HG02571 (cell line): ENCODE data around the gene SLC38A4.
"Not testable (repeated sequence)": the region's sequence is repeated elsewhere in the genome, so short reads cannot be mapped to it uniquely, and the experiment has no call there.

ENCODE experiments used
- ATAC-seq: cut with Tn5 transposase; IDR thresholded peaks from one replicate; pipeline ENCODE4 v1.9.1; 2021; ENCODE audit warnings: mild to moderate bottlenecking, moderate library complexity; ENCODE audit not compliant: unreplicated experiment

Gene SLC38A4

GRCh38 chr12:46825591-46826414 is at the start of gene SLC38A4:
Gene SLC38A4, minus strand, starts transcription at chr12:46825997. Its CDS starts 32,926 bp downstream, at chr12:46793071.
- no peak for ATAC-seq

GRCh38 chr12:46875095-46875494 is 49.3 kb upstream of the SLC38A4 start:
- no peak for ATAC-seq

- ATAC-seq: no peak
Measured at GRCh38 chr12:46874642-46875041, 48.8 kb upstream of the SLC38A4 start.

GRCh38 chr12:46872135-46872534 is 46.3 kb upstream of the SLC38A4 start:
- ATAC-seq: no peak

- ATAC-seq: no peak
Measured at GRCh38 chr12:46865311-46865710, 39.5 kb upstream of the SLC38A4 start.

- ATAC-seq: no peak
Measured at GRCh38 chr12:46858368-46858767, 32.6 kb upstream of the SLC38A4 start.

GRCh38 chr12:46857486-46857885 is 31.7 kb upstream of the SLC38A4 start:
- ATAC-seq: no peak

GRCh38 chr12:46855760-46856159 is 30.0 kb upstream of the SLC38A4 start:
- ATAC-seq: no peak

- not testable (repeated sequence) for ATAC-seq
Measured at GRCh38 chr12:46854188-46854587, 28.4 kb upstream of the SLC38A4 start.

GRCh38 chr12:46848792-46849191 is 23.0 kb upstream of the SLC38A4 start:
- not testable (repeated sequence) for ATAC-seq

GRCh38 chr12:46847001-46847400 is 21.2 kb upstream of the SLC38A4 start:
- no peak for ATAC-seq

- no peak for ATAC-seq
Measured at GRCh38 chr12:46843811-46844210, 18.0 kb upstream of the SLC38A4 start.

GRCh38 chr12:46841891-46842290 is 16.1 kb upstream of the SLC38A4 start:
- ATAC-seq: no peak

GRCh38 chr12:46839964-46840363 is 14.2 kb upstream of the SLC38A4 start:
- no peak for ATAC-seq

GRCh38 chr12:46839232-46839631 is 13.4 kb upstream of the SLC38A4 start:
- ATAC-seq: no peak

GRCh38 chr12:46835785-46836184 is 10.0 kb upstream of the SLC38A4 start:
- ATAC-seq: no peak

- ATAC-seq: no peak
Measured at GRCh38 chr12:46832130-46832704, 6.4 kb upstream of the SLC38A4 start.

- no peak for ATAC-seq
Measured at GRCh38 chr12:46831335-46832129, 5.7 kb upstream of the SLC38A4 start.

GRCh38 chr12:46830731-46831334 is 5.0 kb upstream of the SLC38A4 start:
- no peak for ATAC-seq

- no peak for ATAC-seq
Measured at GRCh38 chr12:46824709-46825108, 1.1 kb downstream of the SLC38A4 start.

- ATAC-seq: no peak
Measured at GRCh38 chr12:46818642-46819041, 7.2 kb downstream of the SLC38A4 start.
